Endothelial cell of umbilical vein (primary cell): Measurements from ENCODE around the gene ARHGEF17. TPM values are rescaled to one million over a fixed set of nuclear protein-coding genes. Genes with fewer than 3 reads are reported as not detected.

Experiments used
- BruUV-seq: library from RNA; stranded (reverse); fragments of 400-500 nt; replicated peaks from 2 replicates; lab custom pipeline; 2021; lab: Mats Ljungman, UMichigan
- CTCF ChIA-PET: fragments of 300-600, 350-600 bp; sonication (Branson Sonifier 250); formaldehyde crosslinking; loops from one replicate; lab custom pipeline; 2021; ENCODE audit warnings: antibody characterized with exemption, inconsistent platforms; lab: Charles Lee
- POLR2A ChIA-PET: fragments of 300-600, 350-600 bp; sonication (Branson Sonifier 250); formaldehyde crosslinking; loops from one replicate; lab custom pipeline; 2021; ENCODE audit warnings: antibody characterized with exemption, inconsistent platforms; lab: Charles Lee
- DNase-seq: peaks from one replicate; pipeline ENCODE4 v3.0.0-alpha.2; 2011; ENCODE audit warnings: low read depth, low spot score
- FAIRE-seq: peaks from 2 replicates; lab custom pipeline; 2011; peaks lifted over from hg19 to GRCh38; lab: Jason Lieb, UNC
- H2AFZ ChIP-seq: 2 replicates; pipeline ENCODE4 v1.6.0; 2012; ENCODE audit warnings: low read depth, low read length, control low read depth, inconsistent platforms
- H3K27ac ChIP-seq: 2 replicates; pipeline ENCODE4 v1.5.1; 2011; ENCODE audit warnings: low read depth, mild to moderate bottlenecking, control low read depth, low read length, moderate library complexity; ENCODE audit not compliant: insufficient read depth
- H3K27me3 ChIP-seq, 2 experiments: 2 replicates each; pipeline versions ENCODE4 v1.6.0 to v1.6.1; 2011; ENCODE audit warnings: low read length in 2 of 2, mixed read lengths in 1 of 2; ENCODE audit not compliant: control insufficient read depth in 2 of 2, insufficient read depth in 2 of 2
- H3K36me3 ChIP-seq, 2 experiments: 2 replicates in 1 of 2; 3 replicates in 1 of 2; pipeline ENCODE4 v1.5.1; 2011; ENCODE audit warnings: low read length in 2 of 2, mild to moderate bottlenecking in 1 of 2, moderate library complexity in 1 of 2; ENCODE audit not compliant: control insufficient read depth in 2 of 2, insufficient read depth in 2 of 2; ENCODE audit errors: extremely low read depth in 1 of 2
- H3K4me1 ChIP-seq: 3 replicates; pipeline ENCODE4 v1.5.1; 2011; ENCODE audit warnings: mild to moderate bottlenecking, low read length; ENCODE audit not compliant: control insufficient read depth, insufficient read depth; ENCODE audit errors: extremely low read depth
- H3K4me2 ChIP-seq: 2 replicates; pipeline ENCODE4 v1.6.1; 2011; ENCODE audit warnings: low read length, control low read depth, mixed read lengths; ENCODE audit not compliant: insufficient read depth
- H3K4me3 ChIP-seq, 3 experiments: fragments of 200-600 bp in 1 of 3; sonication (generic), shearing (Covaris generic) in 1 of 3; replicated peaks in 1 of 3; 2 replicates each; pipeline ENCODE4 v1.5.1; 2011 to 2016; ENCODE audit warnings: control low read depth in 3 of 3, low read length in 3 of 3, mild to moderate bottlenecking in 2 of 3, inconsistent platforms in 1 of 3, low read depth in 1 of 3, moderate library complexity in 1 of 3; ENCODE audit not compliant: insufficient read depth in 1 of 3
- H3K79me2 ChIP-seq: 2 replicates; pipeline ENCODE4 v1.6.0; 2012; ENCODE audit warnings: low read length, inconsistent platforms; ENCODE audit not compliant: control insufficient read depth, insufficient read depth
- H3K9ac ChIP-seq: replicated peaks from 2 replicates; pipeline ENCODE3; 2011; ENCODE audit warnings: low read length, control low read depth; ENCODE audit not compliant: insufficient read depth; ENCODE audit errors: extremely low read depth
- H3K9me1 ChIP-seq: replicated peaks from 3 replicates; pipeline ENCODE4 v1.6.0; 2011; ENCODE audit warnings: mild to moderate bottlenecking, low read length; ENCODE audit not compliant: control insufficient read depth, insufficient read depth; ENCODE audit errors: extremely low read depth
- H3K9me3 ChIP-seq: replicated peaks from 2 replicates; pipeline ENCODE4 v1.5.1; 2012; ENCODE audit warnings: low read length, inconsistent platforms; ENCODE audit not compliant: control insufficient read depth, insufficient read depth
- H4K20me1 ChIP-seq: replicated peaks from 2 replicates; pipeline ENCODE3; 2011; ENCODE audit warnings: mild to moderate bottlenecking, low read length; ENCODE audit not compliant: control insufficient read depth, insufficient read depth; ENCODE audit errors: extremely low read depth
- CTCF ChIP-seq, 2 donors: IDR thresholded peaks; 1 replicate in 1 of 2; 2 replicates in 1 of 2; pipeline ENCODE4 v1.5.1; 2011; ENCODE audit warnings: low read length in 2 of 2, mild to moderate bottlenecking in 2 of 2, moderate library complexity in 2 of 2, control low read depth in 1 of 2, inconsistent platforms in 1 of 2, low read depth in 1 of 2; ENCODE audit not compliant: insufficient read depth in 1 of 2; ENCODE audit errors: extremely low read depth in 1 of 2
- EZH2 ChIP-seq: IDR thresholded peaks from 2 replicates; pipeline ENCODE4 v1.6.1; 2012; ENCODE audit warnings: borderline replicate concordance, low read depth, mild to moderate bottlenecking, moderate library complexity, low read length, inconsistent platforms; ENCODE audit not compliant: severe bottlenecking
- GATA2 ChIP-seq: IDR thresholded peaks from 2 replicates; pipeline ENCODE4 v1.7.0; 2011; ENCODE audit warnings: low read depth, mild to moderate bottlenecking, moderate library complexity, mixed read lengths, low read length; ENCODE audit not compliant: insufficient read length, insufficient read depth
- JUN ChIP-seq: IDR thresholded peaks from 2 replicates; pipeline ENCODE4 v1.6.1; 2011; ENCODE audit warnings: borderline replicate concordance, low read depth; ENCODE audit not compliant: insufficient read length, insufficient read depth
- MAX ChIP-seq: IDR thresholded peaks from 2 replicates; pipeline ENCODE4 v1.6.1; 2011; ENCODE audit not compliant: insufficient read depth, insufficient read length
- MYC ChIP-seq: IDR thresholded peaks from one replicate; pipeline ENCODE4 v1.6.1; 2011; ENCODE audit warnings: mild to moderate bottlenecking, low read depth, low read length
- POLR2AphosphoS5 ChIP-seq: IDR thresholded peaks from 2 replicates; pipeline ENCODE4 v1.6.1; 2012; ENCODE audit warnings: low read depth, mild to moderate bottlenecking, control low read depth, low read length, moderate library complexity; ENCODE audit not compliant: insufficient read depth
- dilution Hi-C: fragments of 300-500 bp; cut with MboI; formaldehyde crosslinking; loops from one replicate; pipeline ENCODE4 v1.15.0; 2019; ENCODE audit warnings: low sequenced_read_pairs; ENCODE audit not compliant: extremely low pct_ligation_motif_present
- intact Hi-C: fragments of 100-400 bp; cut with micrococcal nuclease; formaldehyde crosslinking; loops from one replicate; pipeline ENCODE4 v1.10.0; 2022
- polyA plus RNA-seq, 4 experiments: library from polyadenylated mRNA; depleted of rRNA in 3 of 4; stranded (reverse) in 3 of 4; unstranded in 1 of 4; fragments of >200 nt; gene quantifications; 2 replicates each; pipeline versions ENCODE4 v1.2.1 to v1.2.3, GENCODE V29; 2011 to 2012; ENCODE audit warnings: missing spikeins in 1 of 4
- total RNA-seq: library from RNA; stranded (reverse); gene quantifications from 2 replicates; pipeline ENCODE4 v1.2.3, GENCODE V29; 2021

The ARHGEF17 gene
- total and polyA plus RNA-seq, 2 donors (not counting 3 experiments of a cell fraction or from before 2014, with no cell fraction given): 74.9 to 89.9 TPM

- ChIA-PET CTCF (no interaction called here), POLR2A (interaction anchor here (0.6 kb wide), 1 partner anchor 215 kb away, joined by 4 read pairs; no protein-coding TSS in a partner anchor)
- intact Hi-C loops: no loop called here
- no TSS peak for BruUV-seq
- Histone ChIP-seq H2AFZ (no peak overlapping the region), H3K27ac (no peak overlapping the region), H3K79me2 (no peaks in the 10 kb centered on the region), H3K4me3 (no peak overlapping the region), H3K9me1 (no peaks in the 10 kb centered on the region), H4K20me1 (no peaks in the 10 kb centered on the region), H3K9ac (no peak overlapping the region), H3K36me3 (no peaks in the 10 kb centered on the region), H3K4me2 (no peak overlapping the region), H3K9me3 (no peaks in the 10 kb centered on the region), H3K27me3 (peaks cover 24 to 25% of the 10 kb centered on the region in 2 experiments), H3K4me1 (no peaks in the 10 kb centered on the region)
- no peak for TF ChIP-seq CTCF (IDR thresholded peaks at IDR 0.05; ENCODE audit: extremely low read depth in 1 of 2, insufficient read depth in 1 of 2, low read depth in 1 of 2, low read length in 2 of 2)
- TF ChIP-seq MYC: no peak
- no peak for TF ChIP-seq EZH2
- TF ChIP-seq GATA2: no peak
- DNase-seq: no peak
- dilution Hi-C loops: no loop called here
- no peak for FAIRE-seq
Measured at GRCh38 chr11:73263640-73264039, 44.4 kb upstream of the ARHGEF17 start.

GRCh38 chr11:73265278-73265810 lies 42.7 kb upstream of the ARHGEF17 start:
- no peaks in the 10 kb centered on the region for H3K79me2 ChIP-seq
- H4K20me1 ChIP-seq: no peaks in the 10 kb centered on the region
- DNase-seq: no peak
- dilution Hi-C loops (no loop called here), intact Hi-C loops (no loop called here)
- H3K9ac ChIP-seq: no peak overlapping the region
- H3K9me1 ChIP-seq: no peaks in the 10 kb centered on the region
- BruUV-seq: no TSS peak
- ChIA-PET CTCF (interaction anchor here (1.4 kb wide), 1 partner anchor 24 kb away, joined by 3 read pairs; no protein-coding TSS in a partner anchor), POLR2A (no interaction called here)
- H3K4me2 ChIP-seq: no peak overlapping the region
- H3K4me1 ChIP-seq: no peaks in the 10 kb centered on the region
- H3K9me3 ChIP-seq: no peaks in the 10 kb centered on the region
- H3K27ac ChIP-seq: no peak overlapping the region
- H3K27me3 ChIP-seq: peaks cover 24 to 25% of the 10 kb centered on the region in 2 experiments
- H3K36me3 ChIP-seq: no peaks in the 10 kb centered on the region
- no peak overlapping the region for H2AFZ ChIP-seq
- H3K4me3 ChIP-seq: no peak overlapping the region
- TF ChIP-seq EZH2 (no peak), GATA2 (no peak), CTCF (IDR thresholded peaks at IDR 0.05; ENCODE audit: extremely low read depth in 1 of 2, insufficient read depth in 1 of 2, low read depth in 1 of 2, low read length in 2 of 2) (no peak), JUN (no peak), MAX (no peak), POLR2AphosphoS5 (no peak)
- FAIRE-seq: no peak
